Medulla oblongata (tissue), 1 donor: ENCODE results near the gene CEBPG.

ENCODE experiments used
- DNase-seq: peaks from one replicate; pipeline ENCODE4 v3.0.0-alpha.2; 2015; ENCODE audit errors: extremely low spot score

Gene CEBPG

DNA sequence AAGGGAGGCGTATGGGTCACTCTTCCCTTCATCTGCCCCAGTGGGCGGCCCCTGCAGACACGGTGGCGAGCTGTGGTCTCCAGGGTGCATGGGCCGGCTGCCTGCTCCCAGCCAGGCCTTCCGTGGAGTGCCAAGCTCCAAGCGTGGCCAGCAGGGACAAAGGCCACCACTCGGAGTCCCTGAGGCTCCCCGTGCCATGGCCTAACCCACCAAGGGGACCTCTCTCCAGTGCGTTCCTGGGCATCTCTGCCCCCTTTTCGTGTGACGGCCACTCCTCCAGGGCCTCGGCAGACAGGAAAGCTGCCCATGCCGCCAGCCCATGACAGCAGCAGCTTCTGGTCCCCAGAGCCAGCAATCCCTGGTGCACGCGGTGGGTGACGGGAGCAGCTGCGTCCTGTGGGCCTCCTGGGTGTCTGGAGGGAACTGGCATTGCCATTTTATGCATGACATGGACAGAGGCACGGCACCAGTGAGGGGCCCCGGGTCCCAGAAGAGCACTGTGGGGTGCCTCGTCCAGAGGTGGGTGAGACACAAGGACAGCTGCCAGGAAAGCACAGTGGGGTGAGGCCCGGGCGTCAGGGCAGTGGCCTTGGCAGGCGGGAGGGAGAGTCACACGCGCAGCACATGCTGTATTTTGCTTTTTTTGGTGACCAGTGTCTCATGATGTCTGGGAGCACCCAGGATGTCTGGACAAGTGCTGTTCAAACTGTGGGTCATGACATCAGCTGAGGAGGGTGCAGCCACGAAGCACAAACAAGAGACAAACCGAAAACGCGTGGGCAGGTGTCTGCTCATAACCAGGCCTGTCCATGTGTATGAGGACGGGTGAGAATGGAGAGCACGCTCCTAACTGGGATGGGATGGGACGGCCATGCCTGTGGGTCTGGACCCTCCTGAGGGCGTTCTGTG, 32.3 kb downstream of the CEBPG start:
- peak; percentile 77 for DNase-seq

DNA sequence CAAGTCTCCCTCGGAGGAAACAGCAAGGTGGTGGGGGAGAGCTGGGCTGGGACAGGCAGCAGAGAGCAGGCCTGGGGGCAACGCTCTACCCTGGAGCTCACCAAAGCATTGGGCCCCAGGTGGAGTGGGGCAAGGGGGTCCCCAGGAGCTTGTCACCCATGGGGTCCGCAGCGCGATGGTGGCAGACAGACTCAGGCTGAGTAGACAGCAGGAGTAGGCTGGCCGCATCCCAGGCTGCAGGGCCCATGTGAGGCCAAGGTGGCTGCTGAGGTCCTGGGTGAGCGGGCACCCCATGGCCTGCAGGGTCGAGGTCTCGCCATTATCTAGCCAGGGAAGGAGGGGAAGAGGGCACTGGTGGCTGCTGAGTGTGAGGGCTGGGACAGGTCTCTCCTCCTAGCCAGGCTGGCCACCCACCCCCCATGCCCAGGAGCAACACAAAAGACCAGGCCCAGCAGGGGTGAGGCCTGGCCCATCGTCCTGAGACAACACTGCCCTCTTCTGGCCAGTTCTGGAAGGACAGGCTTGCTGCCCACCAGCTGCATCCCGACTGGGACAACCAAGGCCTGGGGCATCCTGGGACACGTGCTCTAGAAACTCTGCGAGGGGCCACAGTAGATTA, 33.1 kb downstream of the CEBPG start:
- peak; percentile 76 for DNase-seq

DNA sequence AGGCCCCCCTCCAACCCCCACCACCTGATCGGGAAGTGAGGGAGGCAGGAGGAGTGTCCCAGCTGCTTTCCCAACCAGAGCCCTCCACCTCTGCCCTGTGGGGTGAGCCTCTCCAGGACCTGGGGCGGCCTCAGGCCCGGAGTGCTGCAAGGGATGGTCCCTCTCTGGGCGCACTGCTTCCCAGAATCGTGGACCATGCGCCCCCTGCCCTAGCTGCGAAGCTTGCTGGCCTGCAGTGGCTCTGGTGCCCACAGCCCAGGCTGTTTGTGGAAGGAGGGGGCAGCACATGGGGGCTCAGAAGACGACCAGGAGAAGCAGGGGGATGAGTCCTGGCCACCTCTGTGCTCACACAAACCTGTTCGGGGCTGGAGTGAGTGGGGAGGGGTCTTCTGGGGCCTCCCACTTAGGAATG, 33.6 kb downstream of the CEBPG start:
- no peak for DNase-seq

DNA sequence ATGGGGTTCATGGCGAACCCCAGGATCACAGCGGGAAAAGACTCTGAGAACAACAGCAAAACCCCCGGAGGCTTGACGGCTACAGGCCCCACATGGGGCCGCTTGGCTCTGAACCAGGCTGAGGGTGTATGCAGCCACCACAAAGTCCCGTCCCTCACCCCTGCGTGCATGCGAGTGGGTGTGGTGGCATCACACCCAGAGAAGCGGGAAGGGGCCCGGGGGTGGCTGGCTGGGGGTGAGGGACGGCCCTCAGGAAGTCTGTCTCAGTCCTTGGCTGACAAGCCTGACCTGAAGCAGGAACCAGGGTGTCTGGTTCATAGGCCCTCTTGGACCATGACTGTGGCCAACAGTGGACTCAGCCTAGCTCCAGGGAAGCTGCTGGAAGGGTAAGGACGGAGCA, 34.2 kb downstream of the CEBPG start:
- peak; percentile 48 for DNase-seq

DNA sequence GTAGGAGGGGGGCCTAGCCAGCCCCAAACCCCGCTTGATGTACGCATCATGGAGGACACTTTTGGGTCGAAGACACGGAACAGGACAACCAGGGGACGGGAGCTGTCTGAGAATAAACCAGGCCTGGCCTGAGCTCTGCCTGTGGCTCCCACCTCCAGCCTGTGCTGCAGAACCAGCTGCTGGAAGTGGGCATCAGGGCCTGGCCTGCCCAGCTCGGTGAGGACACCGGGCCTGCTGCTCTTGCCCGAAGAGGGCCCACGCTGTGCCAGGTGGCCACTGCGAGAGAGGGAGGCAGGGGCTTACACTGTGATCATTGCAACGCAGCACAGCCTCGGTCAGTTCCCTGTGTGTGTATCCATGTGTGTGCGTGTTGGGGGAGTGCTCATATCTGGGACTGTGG, 34.6 kb downstream of the CEBPG start:
- no peak for DNase-seq

DNA sequence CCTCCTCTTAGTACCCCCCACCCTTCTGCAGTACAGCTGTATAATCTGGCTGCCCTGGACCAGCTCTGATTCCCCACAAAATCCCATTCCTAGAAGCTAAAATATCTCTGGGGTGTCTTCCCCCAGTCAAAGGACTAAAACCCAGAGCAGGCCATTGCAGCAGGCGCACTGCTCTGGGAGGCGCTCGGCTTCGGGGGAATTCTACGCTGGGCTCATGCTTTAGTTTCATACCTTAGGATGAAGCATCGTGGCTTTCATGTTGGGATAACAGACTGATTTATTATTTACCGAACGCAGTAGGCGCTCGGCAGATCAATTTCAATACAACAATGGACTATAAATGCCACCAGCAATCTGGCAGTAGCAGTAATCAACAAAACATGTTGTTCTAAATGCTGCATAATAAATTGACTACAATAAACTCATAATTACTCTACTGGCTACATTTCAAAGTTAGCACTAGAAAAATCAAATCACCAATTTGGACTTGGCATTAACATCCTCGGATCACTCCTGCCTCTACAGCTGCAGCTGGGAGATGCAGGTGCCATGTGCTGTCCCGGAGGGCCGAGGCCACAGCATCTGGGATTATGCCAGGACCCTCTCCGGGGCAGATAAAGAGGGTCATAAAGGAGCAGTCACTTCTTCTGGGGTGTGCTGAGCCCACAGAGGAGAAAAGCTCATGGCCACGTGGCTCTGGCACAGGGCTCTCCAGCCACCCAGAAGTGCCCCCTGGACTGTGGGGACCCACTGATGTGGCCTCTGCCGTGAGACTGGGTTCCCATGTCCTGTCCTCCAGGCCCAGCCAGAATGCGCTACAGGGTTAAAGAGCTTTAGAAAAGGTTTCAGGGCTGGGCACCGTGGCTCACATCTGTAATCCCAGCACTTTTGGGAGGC, 35.3 kb downstream of the CEBPG start:
- no peak for DNase-seq

DNA sequence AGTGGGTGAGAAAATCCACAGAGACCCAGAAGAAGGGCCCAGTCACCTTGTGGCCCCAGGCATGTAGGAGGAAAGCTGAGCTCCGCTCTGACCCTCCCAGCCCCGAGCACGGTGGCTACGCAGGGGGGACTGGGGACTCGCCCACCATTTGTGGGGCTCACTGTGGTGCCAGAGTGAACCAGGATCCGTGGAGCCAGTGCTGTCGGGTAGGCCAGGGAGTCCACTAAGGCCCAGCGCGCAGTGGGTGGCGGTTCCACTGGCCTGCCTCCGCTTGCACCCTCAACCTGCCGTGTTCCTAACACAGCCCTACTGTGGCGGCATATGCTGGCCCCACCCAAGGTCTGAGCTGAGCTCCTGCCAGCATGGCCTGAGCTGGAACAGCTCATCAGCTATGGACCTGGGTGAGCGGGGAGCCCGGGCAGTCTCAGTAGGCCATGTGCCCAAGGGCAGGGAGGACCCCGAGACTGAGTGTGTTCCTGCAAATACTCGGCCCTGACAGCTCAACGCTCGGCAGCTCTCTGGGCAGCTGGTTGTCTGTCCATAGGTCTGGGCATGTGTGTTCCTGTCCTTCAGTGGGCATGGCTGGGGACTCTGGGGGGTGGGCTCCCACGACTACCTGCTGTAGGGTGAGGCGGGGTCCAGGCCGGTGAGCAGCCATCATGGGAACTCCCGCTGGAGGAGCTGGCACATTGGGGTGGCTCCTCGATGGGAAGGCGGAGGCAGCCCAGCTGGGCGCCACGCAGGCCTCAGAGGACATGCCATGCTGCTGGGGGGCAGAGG, 36.6 kb downstream of the CEBPG start:
- DNase-seq: no peak

DNA sequence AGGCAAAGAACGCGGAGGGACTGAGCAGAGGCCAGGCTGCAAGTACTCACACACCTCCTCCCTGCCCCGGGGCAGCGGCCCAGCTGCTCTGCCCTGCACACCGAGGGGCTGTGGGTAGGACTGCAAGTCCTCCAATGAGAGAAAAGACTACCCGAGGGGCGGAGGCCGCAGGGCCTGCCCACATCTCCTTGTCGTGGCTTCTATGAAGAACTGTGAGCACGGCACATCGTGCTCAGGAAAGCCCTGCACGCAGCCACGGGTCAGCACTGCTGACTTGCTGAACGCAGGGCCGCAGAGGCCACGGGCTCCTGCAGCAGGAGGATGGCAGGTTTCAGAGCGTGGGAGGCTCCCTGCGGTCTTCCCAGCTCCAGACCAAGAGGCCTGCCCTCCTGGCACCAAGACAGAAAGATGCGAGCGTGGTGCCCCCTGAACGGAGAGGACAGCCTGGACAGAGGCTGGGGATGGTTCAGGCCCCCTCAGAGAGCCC, 37.4 kb downstream of the CEBPG start:
- DNase-seq: no peak

DNA sequence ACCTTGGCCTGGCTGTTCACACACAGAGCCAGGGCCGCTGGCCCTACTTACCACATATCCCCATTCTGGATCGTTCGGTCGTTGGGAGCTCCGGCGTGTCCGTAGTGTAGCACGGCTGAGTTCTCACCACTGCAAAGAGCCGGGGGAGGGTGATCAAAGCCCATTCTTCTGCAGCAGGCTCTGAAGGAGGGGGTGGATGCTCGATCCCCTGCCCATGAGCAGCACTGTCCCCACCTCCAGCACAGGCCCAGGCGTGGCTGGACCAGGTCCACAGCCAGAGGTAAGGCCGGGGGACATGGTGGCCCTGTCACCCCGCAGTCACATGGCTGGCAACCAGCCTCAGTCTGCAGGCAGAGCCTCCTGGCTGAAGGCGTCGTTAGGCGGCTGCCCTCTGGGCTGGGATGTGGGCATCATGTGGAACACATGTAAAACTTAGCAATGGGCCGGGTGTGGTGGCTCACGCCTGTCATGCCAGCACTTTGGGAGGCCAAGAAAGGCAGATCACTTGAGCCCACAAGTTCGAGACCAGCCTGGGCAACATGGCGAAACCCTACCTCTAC, 38.2 kb downstream of the CEBPG start:
- DNase-seq: no peak

DNA sequence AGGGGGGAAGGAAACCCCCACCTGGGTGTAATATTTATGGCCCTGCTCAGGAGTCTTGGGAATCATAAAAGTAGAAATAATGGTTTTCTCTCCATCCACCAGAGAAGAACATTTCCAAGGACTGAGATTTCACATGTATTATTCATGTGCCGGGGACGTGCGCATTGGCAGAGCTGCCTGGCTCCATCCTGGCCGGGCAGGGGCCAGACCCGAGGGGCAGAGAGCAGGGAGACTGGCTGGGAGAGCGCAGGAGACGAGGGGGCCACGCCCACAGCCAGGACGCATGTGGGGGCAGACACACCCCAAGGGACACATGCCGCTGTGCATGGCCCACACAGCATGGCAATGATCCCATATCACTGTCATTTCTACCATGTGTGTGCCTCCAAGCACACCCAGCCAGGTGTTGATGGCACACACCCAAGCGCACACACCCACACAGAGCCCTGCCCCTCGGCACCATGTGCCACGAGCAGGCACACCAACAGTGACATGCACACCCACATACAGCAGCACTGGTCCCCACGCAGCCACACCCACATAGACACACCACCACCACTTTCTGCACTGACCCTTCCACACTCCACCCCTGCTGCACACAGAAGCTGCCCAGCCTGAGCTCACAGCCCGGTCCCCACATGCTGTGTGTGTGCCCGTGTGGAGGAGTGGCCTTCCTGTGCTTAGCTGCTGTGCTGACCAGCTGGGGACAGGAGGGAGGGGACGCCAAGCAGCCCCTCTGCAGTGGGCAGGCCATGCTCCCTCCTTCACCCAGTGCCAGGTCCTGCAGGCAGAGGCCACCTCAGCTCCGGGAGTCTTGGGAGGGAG, 39.3 kb downstream of the CEBPG start:
- DNase-seq: no peak

DNA sequence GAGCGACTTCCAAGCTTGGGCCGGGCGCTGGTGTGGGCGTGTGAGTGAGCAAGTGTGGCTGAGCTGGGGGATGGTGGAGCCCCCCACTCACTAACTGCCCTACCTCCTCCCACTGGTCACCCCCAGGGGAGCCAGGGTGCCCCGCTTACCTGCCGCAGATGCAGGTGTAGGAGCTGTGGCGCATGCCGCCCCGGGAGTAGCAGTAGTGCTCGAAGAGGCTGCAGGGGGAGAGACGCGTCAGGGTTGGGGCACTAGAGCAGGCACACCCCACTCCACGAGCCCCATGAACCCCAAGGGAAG, 39.9 kb downstream of the CEBPG start:
- DNase-seq: no peak

DNA sequence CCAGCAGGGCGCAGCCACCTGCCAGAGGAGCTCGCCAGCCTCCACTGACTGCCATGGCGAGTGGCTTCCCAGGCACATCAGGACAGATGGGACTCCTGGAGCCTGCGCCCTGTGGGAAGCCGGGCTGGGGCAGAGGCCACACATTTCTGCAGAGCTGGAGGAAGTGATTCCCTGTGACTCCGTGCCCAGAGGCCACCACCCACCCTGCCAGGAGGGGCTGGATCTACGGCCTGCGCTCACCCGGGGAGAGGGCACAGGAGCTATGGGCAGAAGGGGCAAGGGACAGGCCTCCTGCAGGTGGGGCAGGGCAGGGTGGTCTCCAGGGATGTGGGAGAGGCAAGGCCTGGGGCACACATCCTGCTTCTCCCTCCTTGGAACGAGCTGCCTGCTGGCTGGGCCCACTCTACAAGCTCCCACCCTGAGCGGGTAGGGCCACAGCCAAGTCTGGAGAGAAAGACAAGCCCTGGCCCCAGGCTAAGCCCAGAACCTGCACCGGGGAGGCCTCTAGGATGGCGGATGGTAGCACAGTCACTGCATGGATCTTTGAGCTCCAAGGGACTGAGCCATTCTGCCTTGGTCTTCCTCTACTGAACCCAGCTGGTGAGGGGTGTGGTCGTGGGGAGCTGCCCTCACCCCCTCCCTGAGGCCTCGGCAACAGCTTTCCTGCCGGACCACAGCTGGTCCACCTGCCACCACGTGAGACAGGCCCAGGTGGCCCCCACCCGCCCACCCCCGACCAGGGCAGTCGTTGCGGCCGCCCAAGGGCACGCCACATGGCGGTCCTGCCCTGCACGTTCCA, 40.6 kb downstream of the CEBPG start:
- DNase-seq: no peak

DNA sequence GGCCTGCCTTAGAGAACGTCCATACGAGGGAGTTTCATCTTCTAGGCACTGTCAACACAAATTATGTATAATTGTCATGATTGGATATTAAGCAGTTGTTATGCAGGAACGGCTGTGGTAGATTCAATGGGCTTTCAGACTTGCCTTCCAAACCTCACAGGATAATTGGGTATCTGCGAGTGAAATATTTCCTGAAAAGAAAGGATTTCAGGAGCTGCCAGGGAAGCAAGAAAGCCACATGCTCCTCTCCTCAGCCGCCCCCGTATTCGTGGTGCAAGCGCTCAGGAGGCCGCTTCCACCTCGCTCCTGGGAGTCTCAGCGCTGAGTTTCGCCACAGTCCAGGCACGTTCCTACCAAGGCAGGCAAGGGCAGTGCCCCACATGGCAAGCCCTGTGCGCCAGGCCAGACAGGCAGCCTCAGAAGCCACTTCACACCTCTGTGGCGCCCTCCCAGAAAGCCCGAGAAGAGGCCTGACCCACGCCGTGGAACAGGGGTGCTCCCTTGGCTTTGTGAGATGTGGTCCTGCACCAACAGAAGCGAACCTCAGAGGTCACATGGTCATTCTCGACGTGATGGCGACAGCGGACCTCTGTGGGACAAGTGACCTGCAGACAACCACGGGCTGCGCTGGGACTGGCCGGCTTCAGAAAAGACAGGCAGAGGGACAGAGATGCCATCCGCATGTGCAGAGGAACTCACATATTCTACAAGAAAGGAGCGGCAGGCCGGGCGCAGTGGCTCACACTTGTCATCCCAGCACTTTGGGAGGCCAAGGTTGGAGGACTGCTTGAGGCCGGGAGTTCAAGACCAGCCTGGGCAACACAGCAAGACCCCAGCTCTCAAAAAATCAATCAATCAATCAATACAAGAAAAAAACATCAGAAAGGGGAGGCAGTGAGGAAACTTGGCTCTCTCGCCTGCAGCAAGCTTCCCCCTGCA, 41.4 kb downstream of the CEBPG start:
- no peak for DNase-seq

DNA sequence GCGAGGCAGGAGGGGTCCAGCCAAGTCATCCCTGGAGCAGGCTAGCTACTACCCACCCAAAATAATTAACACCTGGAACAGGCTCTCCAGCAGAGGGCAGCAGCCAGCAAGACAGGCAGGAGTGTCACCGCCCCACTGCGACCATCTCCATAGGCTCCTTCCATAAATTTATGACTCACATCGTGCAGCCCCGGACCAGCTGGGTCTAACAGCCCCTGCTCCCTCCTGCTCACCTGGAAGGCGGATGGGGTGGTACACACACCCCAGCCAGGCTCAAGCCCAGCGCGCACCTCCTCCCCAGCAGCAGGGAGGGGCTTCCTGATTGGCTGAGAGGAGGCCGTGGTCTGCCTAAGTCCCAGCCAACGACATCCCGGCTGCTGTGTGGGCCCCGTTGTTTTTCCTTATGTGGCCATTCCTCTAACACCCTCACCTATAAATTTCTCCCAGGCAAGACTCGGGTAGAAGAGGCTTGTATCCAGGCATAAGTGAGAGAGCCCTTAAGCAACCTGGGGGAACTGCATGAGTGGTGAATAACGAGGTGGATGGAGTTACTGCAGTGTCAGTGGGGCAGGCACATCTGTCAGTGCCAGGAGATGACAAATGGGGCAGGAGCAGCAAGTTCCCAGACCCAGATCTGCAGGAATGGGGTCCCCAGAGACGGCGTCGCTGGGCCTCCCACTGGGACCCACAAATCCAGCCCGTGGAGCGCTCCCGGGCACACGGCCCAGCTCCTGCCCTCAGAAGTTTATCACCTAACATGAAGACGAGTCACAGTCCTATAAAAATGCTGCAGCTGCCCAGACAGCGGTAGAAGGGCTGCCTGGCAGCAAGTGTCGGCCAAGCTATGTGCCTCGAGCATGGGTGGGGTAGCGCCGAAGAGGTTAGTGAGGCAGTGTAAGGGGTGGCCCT, 43.1 kb downstream of the CEBPG start:
- peak; percentile 25 for DNase-seq

DNA sequence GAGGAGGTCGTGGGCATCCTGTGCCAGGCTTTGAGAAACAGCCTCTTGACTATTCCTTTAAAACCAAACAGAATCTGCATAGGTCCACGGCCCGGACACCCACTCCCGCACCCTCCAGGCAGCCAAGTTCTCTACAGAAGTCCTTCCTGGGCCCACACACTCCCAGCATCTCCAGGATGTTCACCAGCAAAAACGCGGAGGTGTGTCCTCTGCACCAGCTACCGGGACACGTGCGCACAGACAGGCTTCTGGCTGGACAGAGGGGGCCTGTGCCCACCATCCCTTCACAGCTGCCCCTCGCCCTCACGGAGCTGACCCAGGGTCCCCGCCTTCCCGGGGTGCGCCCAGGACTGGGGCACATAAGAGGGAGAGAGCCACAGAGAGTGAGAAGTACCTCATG, 44.2 kb downstream of the CEBPG start:
- no peak for DNase-seq

DNA sequence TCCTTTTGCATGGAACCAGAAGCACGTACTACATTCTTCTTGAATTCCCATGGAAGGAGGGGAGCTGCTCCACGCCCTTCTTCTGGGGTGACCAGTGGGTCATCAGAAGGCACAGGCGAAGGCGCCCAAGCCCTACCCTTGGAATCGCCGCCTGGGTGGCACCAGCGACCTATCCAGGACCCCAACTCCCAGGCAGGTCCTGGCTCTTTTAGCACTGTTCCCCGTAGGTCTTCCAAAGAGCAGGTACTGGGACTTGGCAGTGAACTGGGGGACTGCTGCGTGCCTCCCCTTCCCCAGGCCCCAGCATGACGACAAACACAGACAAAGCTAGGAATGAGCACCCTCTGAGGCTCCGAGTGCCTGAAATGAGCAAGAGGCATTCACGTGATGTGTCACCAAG, 45.0 kb downstream of the CEBPG start:
- no peak for DNase-seq
